Caco-2 (cell line): Measurements from ENCODE around the gene RSPH1. TPM values are rescaled to one million over a fixed set of nuclear protein-coding genes. Genes with fewer than 3 reads are reported as not detected.
A peak's percentile ranks its signal among the peaks of the same experiment; 100 is the strongest.
"Not testable (repeated sequence)": the region's sequence is repeated elsewhere in the genome, so short reads cannot be mapped to it uniquely, and the experiment has no call there.

Experiments used
- BruUV-seq: library from RNA; stranded (reverse); fragments of 400-500 nt; replicated peaks from 2 replicates; lab custom pipeline; 2021; lab: Mats Ljungman, UMichigan
- CTCF ChIA-PET: fragments of 300-600 bp; sonication (Branson Sonifier 250); formaldehyde crosslinking; loops from one replicate; lab custom pipeline; 2022; ENCODE audit warnings: antibody characterized with exemption; lab: Charles Lee
- POLR2A ChIA-PET: fragments of 300-600 bp; sonication (Branson Sonifier 250); formaldehyde crosslinking; loops from one replicate; lab custom pipeline; 2022; ENCODE audit warnings: antibody characterized with exemption; lab: Charles Lee
- DNase-seq, 2 experiments: peaks; one replicate each; pipeline versions ENCODE4 v3.0.0 to v3.0.0-alpha.2; 2020 to 2022
- H3K27me3 ChIP-seq: replicated peaks from 2 replicates; pipeline ENCODE4 v1.6.0; 2011; ENCODE audit warnings: low read length; ENCODE audit not compliant: control insufficient read depth, insufficient read depth
- H3K36me3 ChIP-seq: 2 replicates; pipeline ENCODE4 v1.5.1; 2011; ENCODE audit warnings: low read length; ENCODE audit not compliant: control insufficient read depth, insufficient read depth
- H3K4me1 ChIP-seq: fragments of 250-450 bp; sonication (Bioruptor Pico); 2 replicates; pipeline ENCODE4 v1.5.1; 2020; ENCODE audit warnings: mild to moderate bottlenecking
- H3K4me3 ChIP-seq: 2 replicates; pipeline ENCODE4 v1.5.1; 2011; ENCODE audit warnings: low read depth, mild to moderate bottlenecking, control low read depth, low read length
- H3K9me3 ChIP-seq: fragments of 250-450 bp; sonication (Bioruptor Pico); 2 replicates; pipeline ENCODE4 v1.5.1; 2020; ENCODE audit warnings: mild to moderate bottlenecking, moderate library complexity
- H3K27ac Mint-ChIP-seq: one replicate; pipeline ENCODE4 v1.8.0; 2022; ENCODE audit warnings: mixed read lengths; ENCODE audit not compliant: unreplicated experiment
- H3K27me3 Mint-ChIP-seq: one replicate; pipeline ENCODE4 v1.8.0; 2022; ENCODE audit warnings: mixed read lengths; ENCODE audit not compliant: insufficient read depth, unreplicated experiment
- H3K36me3 Mint-ChIP-seq: one replicate; pipeline ENCODE4 v1.8.0; 2022; ENCODE audit warnings: mild to moderate bottlenecking, mixed read lengths; ENCODE audit not compliant: insufficient read depth, unreplicated experiment
- H3K4me1 Mint-ChIP-seq: one replicate; pipeline ENCODE4 v1.8.0; 2022; ENCODE audit warnings: low read depth, mixed read lengths; ENCODE audit not compliant: unreplicated experiment
- H3K4me3 Mint-ChIP-seq: one replicate; pipeline ENCODE4 v1.8.0; 2022; ENCODE audit warnings: mild to moderate bottlenecking, moderate library complexity, mixed read lengths; ENCODE audit not compliant: unreplicated experiment
- H3K9me3 Mint-ChIP-seq: one replicate; pipeline ENCODE4 v1.8.0; 2022; ENCODE audit warnings: mixed read lengths; ENCODE audit not compliant: unreplicated experiment
- intact Hi-C: fragments of 100-400 bp; cut with micrococcal nuclease; formaldehyde crosslinking; loops from one replicate; pipeline ENCODE4 v1.10.0; 2022; ENCODE audit not compliant: unreplicated experiment
- total RNA-seq: library from RNA; stranded (reverse); gene quantifications from 2 replicates; pipeline ENCODE4 v1.2.3, GENCODE V29; 2022
- TF ChIP-seq, protein P1 (sequence below), 2 experiments: fragments of 200-600 bp in 1 of 2; IDR thresholded peaks; 1 replicate in 1 of 2; 2 replicates in 1 of 2; pipeline versions ENCODE4 v1.5.1 to v1.8.0; 2011 to 2022; ENCODE audit warnings: antibody characterized with exemption in 1 of 2, control low read depth in 1 of 2, inconsistent platforms in 1 of 2, low read depth in 1 of 2, low read length in 1 of 2, mild to moderate bottlenecking in 1 of 2, moderate library complexity in 1 of 2; ENCODE audit not compliant: insufficient read depth in 1 of 2, severe bottlenecking in 1 of 2, unreplicated experiment in 1 of 2

Gene RSPH1
- total RNA-seq, 1 experiment from 2014 or later = 0.23 TPM

DNA sequence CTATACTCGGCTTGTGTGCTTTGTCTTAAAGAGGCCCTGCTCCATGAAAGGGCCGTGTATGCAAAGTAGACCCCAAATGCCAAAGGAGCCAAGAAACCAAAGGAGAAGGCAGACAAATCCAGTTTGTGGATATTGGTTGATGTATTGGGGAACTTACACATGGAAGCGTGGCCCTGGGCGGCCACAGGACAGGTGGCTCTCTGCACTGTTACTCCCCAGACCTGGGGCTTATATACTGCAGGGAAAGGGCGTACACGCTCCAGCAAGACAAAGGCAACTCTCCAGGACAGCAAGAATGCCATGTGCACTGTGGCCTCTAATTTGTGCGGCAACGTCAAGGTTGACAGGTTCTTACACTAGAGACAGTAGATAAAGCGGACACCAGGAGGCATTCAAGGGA, 24.8 kb downstream of the RSPH1 start:
- Mint-ChIP-seq H3K36me3 (no peaks in the 10 kb centered on the region), H3K27me3 (no peaks in the 10 kb centered on the region), H3K4me3 (no peak overlapping the region), H3K4me1 (peaks cover 24% of the 10 kb centered on the region), H3K9me3 (no peaks in the 10 kb centered on the region), H3K27ac (no peak overlapping the region)
- no peaks in the 10 kb centered on the region for H3K27me3 ChIP-seq
- TF ChIP-seq, protein P1, sequence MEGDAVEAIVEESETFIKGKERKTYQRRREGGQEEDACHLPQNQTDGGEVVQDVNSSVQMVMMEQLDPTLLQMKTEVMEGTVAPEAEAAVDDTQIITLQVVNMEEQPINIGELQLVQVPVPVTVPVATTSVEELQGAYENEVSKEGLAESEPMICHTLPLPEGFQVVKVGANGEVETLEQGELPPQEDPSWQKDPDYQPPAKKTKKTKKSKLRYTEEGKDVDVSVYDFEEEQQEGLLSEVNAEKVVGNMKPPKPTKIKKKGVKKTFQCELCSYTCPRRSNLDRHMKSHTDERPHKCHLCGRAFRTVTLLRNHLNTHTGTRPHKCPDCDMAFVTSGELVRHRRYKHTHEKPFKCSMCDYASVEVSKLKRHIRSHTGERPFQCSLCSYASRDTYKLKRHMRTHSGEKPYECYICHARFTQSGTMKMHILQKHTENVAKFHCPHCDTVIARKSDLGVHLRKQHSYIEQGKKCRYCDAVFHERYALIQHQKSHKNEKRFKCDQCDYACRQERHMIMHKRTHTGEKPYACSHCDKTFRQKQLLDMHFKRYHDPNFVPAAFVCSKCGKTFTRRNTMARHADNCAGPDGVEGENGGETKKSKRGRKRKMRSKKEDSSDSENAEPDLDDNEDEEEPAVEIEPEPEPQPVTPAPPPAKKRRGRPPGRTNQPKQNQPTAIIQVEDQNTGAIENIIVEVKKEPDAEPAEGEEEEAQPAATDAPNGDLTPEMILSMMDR (IDR thresholded peaks at IDR 0.05; ENCODE audit: insufficient read depth in 1 of 2, low read depth in 1 of 2, low read length in 1 of 2, severe bottlenecking in 1 of 2, unreplicated experiment in 1 of 2) = no peak
- H3K9me3 ChIP-seq = no peaks in the 10 kb centered on the region
- no TSS peak for BruUV-seq
- peaks cover 30% of the 10 kb centered on the region for H3K4me1 ChIP-seq
- no peak overlapping the region for H3K4me3 ChIP-seq
- ChIA-PET POLR2A (no interaction called here), CTCF (no interaction called here)
- H3K36me3 ChIP-seq = no peaks in the 10 kb centered on the region
- intact Hi-C loops = no loop called here
- DNase-seq = no peak

DNA sequence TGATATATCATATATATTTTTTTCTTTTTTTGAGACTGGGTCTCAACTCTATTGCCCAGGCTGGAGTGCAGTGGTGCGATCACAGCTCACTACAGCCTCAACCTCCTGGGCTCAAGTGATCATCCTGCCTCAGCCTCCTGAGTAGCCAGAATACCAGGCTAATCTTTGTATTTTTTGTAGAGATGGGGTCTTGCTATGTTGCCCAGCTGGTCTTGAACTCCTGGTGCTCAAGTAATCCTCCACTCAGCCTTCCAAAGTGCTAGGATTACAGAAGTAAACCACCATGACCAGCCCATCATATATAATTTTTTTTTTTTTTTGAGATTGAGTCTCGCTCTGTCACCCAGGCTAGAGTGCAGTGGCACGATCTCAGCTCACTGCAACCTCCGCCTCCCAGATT, 26.3 kb downstream of the RSPH1 start:
- H3K27me3 ChIP-seq, H3K36me3 Mint-ChIP-seq, H3K27ac Mint-ChIP-seq, H3K36me3 ChIP-seq, H3K4me3 ChIP-seq, CTCF ChIA-PET, H3K4me3 Mint-ChIP-seq, POLR2A ChIA-PET, BruUV-seq, H3K27me3 Mint-ChIP-seq, H3K9me3 Mint-ChIP-seq, DNase-seq, H3K9me3 ChIP-seq: not testable (repeated sequence)
- H3K4me1 ChIP-seq = peaks cover 34% of the 10 kb centered on the region
- intact Hi-C loops = loop anchor here (5.0 kb wide), 1 partner anchor 38 kb away; no protein-coding TSS in a partner anchor
- peaks cover 23% of the 10 kb centered on the region for H3K4me1 Mint-ChIP-seq

DNA sequence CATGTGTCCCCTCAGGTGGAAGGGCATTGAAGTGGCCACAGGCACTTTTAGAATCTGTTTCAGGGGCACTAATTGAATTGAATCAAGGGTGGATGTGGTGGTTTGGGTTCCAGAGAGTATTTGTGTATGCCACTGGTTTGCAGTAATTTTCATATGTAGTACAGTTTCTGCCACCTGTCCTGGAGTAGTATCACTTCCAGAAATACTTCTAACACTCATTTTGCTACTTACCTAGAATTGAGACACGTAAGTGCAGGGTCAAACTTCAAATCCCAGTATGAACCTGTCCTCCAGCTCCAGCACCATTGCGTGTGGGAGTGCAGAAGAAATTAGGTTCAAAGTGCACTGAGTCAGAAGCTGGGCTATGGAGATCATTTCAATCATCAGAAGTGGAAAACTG, 26.8 kb downstream of the RSPH1 start:
- intact Hi-C loops = loop anchor here (5.0 kb wide), 1 partner anchor 38 kb away; no protein-coding TSS in a partner anchor
- CTCF ChIA-PET = no interaction called here
- POLR2A ChIA-PET = no interaction called here
- Mint-ChIP-seq H3K4me1 (peaks cover 19% of the 10 kb centered on the region), H3K36me3 (no peaks in the 10 kb centered on the region), H3K4me3 (no peak overlapping the region), H3K27ac (no peak overlapping the region), H3K27me3 (no peaks in the 10 kb centered on the region), H3K9me3 (peaks cover 1% of the 10 kb centered on the region)
- TF ChIP-seq, protein P1 (IDR thresholded peaks at IDR 0.05; ENCODE audit: insufficient read depth in 1 of 2, low read depth in 1 of 2, low read length in 1 of 2, severe bottlenecking in 1 of 2, unreplicated experiment in 1 of 2) = no peak
- Histone ChIP-seq H3K4me1 (peaks cover 29% of the 10 kb centered on the region), H3K9me3 (no peaks in the 10 kb centered on the region), H3K27me3 (no peaks in the 10 kb centered on the region), H3K36me3 (no peaks in the 10 kb centered on the region), H3K4me3 (no peak overlapping the region)
- no TSS peak for BruUV-seq
- peak in 1 of 2 experiments; percentile 60 for DNase-seq
